ENCODE data around the gene TRIM45. TPM values are rescaled to one million over a fixed set of nuclear protein-coding genes. Genes with fewer than 3 reads are reported as not detected.

The TRIM45 gene
- total RNA-seq, 1 donor from 2014 or later, result 1.1 TPM

Other genes starting within 250 kb of the TRIM45 start
- 59.4 and 68.5 TPM in 2 replicates for gene PTGFRN, start 211.8 kb downstream of the TRIM45 start, total RNA-seq
- 0.11 and 0.13 TPM in 2 replicates for gene CD101, start 120.0 kb downstream of the TRIM45 start, total RNA-seq
- 15.2 and 29.1 TPM in 2 replicates for gene TTF2, start 61.4 kb downstream of the TRIM45 start, total RNA-seq
- gene VTCN1, start 89.2 kb upstream of the TRIM45 start, total RNA-seq, result not detected in 2 replicates
- gene MAN1A2, start 245.7 kb upstream of the TRIM45 start, total RNA-seq, result 44.2 and 68.2 TPM in 2 replicates